K562 (cell line): ENCODE measurements around the gene ILK. TPM values are rescaled to one million over a fixed set of nuclear protein-coding genes. Genes with fewer than 3 reads are reported as not detected.
A peak's percentile ranks its signal among the peaks of the same experiment; 100 is the strongest.

Source experiments
- ATAC-seq: fragments of 200-7000 bp; cut with Tn5 transposase; 3 replicates; pipeline ENCODE4 v1.9.1; 2020; ENCODE audit warnings: moderate library complexity
- BruUV-seq: library from RNA; stranded (reverse); fragments of 400-500 nt; replicated peaks from 2 replicates; lab custom pipeline; 2021; lab: Mats Ljungman, UMichigan
- CTCF ChIA-PET: fragments of 300-600 bp; formaldehyde crosslinking; extraction: SDS; loops from one replicate; lab custom pipeline; 2021; ENCODE audit warnings: low intra/inter-chr PET ratio; lab: Yijun Ruan, JAX
- POLR2A ChIA-PET: fragments of 300-600, 350-650 bp; sonication (Branson Sonifier 250); formaldehyde crosslinking; extraction: SDS; loops from one replicate; lab custom pipeline; 2021; ENCODE audit warnings: antibody characterized with exemption, inconsistent platforms; lab: Yijun Ruan, JAX
- DNase-seq, 4 experiments: peaks; one replicate each; pipeline versions ENCODE4 v3.0.0 to v3.0.0-alpha.2; 2011 to 2018; ENCODE audit warnings: low spot score in 3 of 4, mixed read lengths in 3 of 4; ENCODE audit errors: extremely low read depth in 1 of 4
- FAIRE-seq: peaks from 2 replicates; lab custom pipeline; 2011; peaks lifted over from hg19 to GRCh38; lab: Jason Lieb, UNC
- H2AFZ ChIP-seq: 2 replicates; pipeline ENCODE4 v1.6.0; 2011; ENCODE audit warnings: low read depth, low read length, control low read depth, inconsistent platforms
- H3K27ac ChIP-seq: fragments of 200-600 bp; 3 replicates; pipeline ENCODE4 v1.8.0; 2011; ENCODE audit warnings: low read depth, mild to moderate bottlenecking, control low read depth, inconsistent platforms, low read length, moderate library complexity, mixed read lengths; ENCODE audit errors: extremely low read depth
- H3K27me3 ChIP-seq, 2 experiments: fragments of 300-600 bp in 1 of 2; 2 replicates in 1 of 2; 3 replicates in 1 of 2; pipeline versions ENCODE4 v1.6.0 to v1.8.0; 2011; ENCODE audit warnings: inconsistent platforms in 2 of 2, low read length in 2 of 2, mild to moderate bottlenecking in 1 of 2, mixed read lengths in 1 of 2, moderate library complexity in 1 of 2; ENCODE audit not compliant: control insufficient read depth in 2 of 2, insufficient read depth in 2 of 2
- H3K36me3 ChIP-seq: fragments of 300-600 bp; 3 replicates; pipeline ENCODE4 v1.8.0; 2011; ENCODE audit warnings: mild to moderate bottlenecking, low read length, inconsistent platforms; ENCODE audit not compliant: control insufficient read depth, insufficient read depth
- H3K4me1 ChIP-seq, 2 experiments: fragments of 200-600 bp in 1 of 2; replicated peaks in 1 of 2; 2 replicates in 1 of 2; 3 replicates in 1 of 2; pipeline versions ENCODE4 v1.5.1 to v1.8.0; 2011; ENCODE audit warnings: inconsistent platforms in 2 of 2, low read length in 2 of 2, mild to moderate bottlenecking in 1 of 2, mixed read lengths in 1 of 2, moderate library complexity in 1 of 2; ENCODE audit not compliant: control insufficient read depth in 2 of 2, insufficient read depth in 2 of 2
- H3K4me2 ChIP-seq: 2 replicates; pipeline ENCODE4 v1.6.1; 2011; ENCODE audit warnings: low read length, control low read depth, inconsistent platforms, mixed read lengths; ENCODE audit not compliant: insufficient read depth
- H3K4me3 ChIP-seq: fragments of 200-600 bp; sonication (generic), shearing (Covaris generic); 2 replicates; pipeline ENCODE4 v1.5.1; 2016; ENCODE audit warnings: control low read depth, inconsistent platforms
- H3K79me2 ChIP-seq: fragments of 200-600 bp; 3 replicates; pipeline ENCODE4 v1.8.0; 2011; ENCODE audit warnings: low read length, inconsistent platforms; ENCODE audit not compliant: control insufficient read depth, insufficient read depth
- H3K9ac ChIP-seq, 2 experiments: 2 replicates each; pipeline versions ENCODE4 v1.6.0 to v1.6.1; 2011; ENCODE audit warnings: low read depth in 2 of 2, low read length in 2 of 2, control low read depth in 1 of 2, inconsistent platforms in 1 of 2, mild to moderate bottlenecking in 1 of 2, mixed read lengths in 1 of 2; ENCODE audit not compliant: insufficient read depth in 1 of 2
- H3K9me1 ChIP-seq: one replicate; pipeline ENCODE4 v1.6.0; 2011; ENCODE audit warnings: inconsistent platforms, mild to moderate bottlenecking, low read length, moderate library complexity; ENCODE audit not compliant: control insufficient read depth, insufficient read depth
- H3K9me3 ChIP-seq: replicated peaks from 2 replicates; pipeline ENCODE4 v1.5.1; 2011; ENCODE audit warnings: low read depth, low read length, inconsistent platforms; ENCODE audit not compliant: control insufficient read depth, insufficient read depth
- H4K20me1 ChIP-seq: replicated peaks from 2 replicates; pipeline ENCODE4 v1.6.1; 2011; ENCODE audit warnings: low read length, inconsistent platforms, mixed read lengths; ENCODE audit not compliant: control insufficient read depth, insufficient read depth
- ARNT ChIP-seq, 2 experiments: fragments of 450-650 bp; IDR thresholded peaks; 2 replicates each; pipeline ENCODE4 v1.6.1; 2016; ENCODE audit warnings: mild to moderate bottlenecking in 1 of 2
- CHD4 ChIP-seq: fragments of 200-600 bp; sonication (generic); IDR thresholded peaks from 3 replicates; pipeline ENCODE4 v1.6.1; 2012; ENCODE audit warnings: low read depth, mild to moderate bottlenecking, mixed read lengths, low read length, inconsistent platforms; ENCODE audit not compliant: insufficient read depth, insufficient replicate concordance, poor library complexity, severe bottlenecking
- ETV6 ChIP-seq, 3 experiments: fragments of 150-350 bp in 1 of 3; sonication (generic) in 1 of 3; formaldehyde crosslinking in 1 of 3; IDR thresholded peaks; 2 replicates each; pipeline versions ENCODE4 v1.6.1 to v1.8.0; 2014 to 2022; ENCODE audit warnings: borderline replicate concordance in 2 of 3, low read depth in 2 of 3, antibody characterized with exemption in 1 of 3, low read length in 1 of 3, mild to moderate bottlenecking in 1 of 3, missing genetic modification reagents in 1 of 3
- HMGXB4 ChIP-seq: sonication (generic); formaldehyde crosslinking; IDR thresholded peaks from 2 replicates; pipeline ENCODE4 v1.8.1; 2023; ENCODE audit warnings: mild to moderate bottlenecking, missing genetic modification reagents
- HNRNPL ChIP-seq: fragments of 200-400 bp; formaldehyde crosslinking; IDR thresholded peaks from 2 replicates; pipeline ENCODE4 v1.6.1; 2017; ENCODE audit warnings: low read depth, mild to moderate bottlenecking, low read length
- HOXB6 ChIP-seq: fragments of 250-450 bp; sonication (Bioruptor Pico); IDR thresholded peaks from 2 replicates; pipeline ENCODE4 v1.5.1; 2022; ENCODE audit warnings: mild to moderate bottlenecking, borderline replicate concordance
- KDM2B ChIP-seq: fragments of 250-450 bp; sonication (Bioruptor Pico); IDR thresholded peaks from 2 replicates; pipeline ENCODE4 v1.8.0; 2021; ENCODE audit warnings: mild to moderate bottlenecking, moderate library complexity
- L3MBTL2 ChIP-seq: fragments of 450-650 bp; IDR thresholded peaks from 2 replicates; pipeline ENCODE4 v1.6.1; 2016; ENCODE audit warnings: mild to moderate bottlenecking, moderate library complexity
- NFIC ChIP-seq: fragments of 450-650 bp; IDR thresholded peaks from 2 replicates; pipeline ENCODE4 v1.6.1; 2017; ENCODE audit warnings: mild to moderate bottlenecking, inconsistent platforms
- SRSF7 ChIP-seq: fragments of 200-400 bp; formaldehyde crosslinking; optimal IDR thresholded peaks from 2 replicates; pipeline ENCODE3; 2017; ENCODE audit warnings: mild to moderate bottlenecking, low read depth, low read length
- TBL1XR1 ChIP-seq, 2 experiments: IDR thresholded peaks; 2 replicates each; pipeline ENCODE4 v1.6.1; 2012; ENCODE audit warnings: improper control_type of control experiment in 2 of 2, low read length in 2 of 2, mild to moderate bottlenecking in 1 of 2
- XRCC4 ChIP-seq: IDR thresholded peaks from one replicate; pipeline ENCODE4 v1.6.1; 2011; ENCODE audit not compliant: insufficient read depth, insufficient read length; ENCODE audit errors: extremely low read depth
- XRCC5 ChIP-seq: fragments of 200-400 bp; formaldehyde crosslinking; IDR thresholded peaks from 2 replicates; pipeline ENCODE4 v1.6.1; 2017; ENCODE audit warnings: low read depth, mild to moderate bottlenecking, low read length
- ZNF644 ChIP-seq: fragments of 200-800 bp; sonication (Bioruptor generic); IDR thresholded peaks from 2 replicates; pipeline ENCODE4 v1.6.1; 2016; ENCODE audit warnings: low read depth, missing genetic modification characterization, missing compliant biosample characterization
- ZNF696 ChIP-seq: fragments of 250-450 bp; sonication (Bioruptor Pico); conservative IDR thresholded peaks from 2 replicates; pipeline ENCODE4 v1.4.0; 2020; ENCODE audit warnings: mild to moderate bottlenecking, moderate library complexity
- WGBS: fragments of 100-300 bp; shearing (Covaris generic); methylation state at CpG from one replicate; pipeline ENCODE4 v1.1.6; 2016; ENCODE audit warnings: low coverage, mixed read lengths; ENCODE audit not compliant: insufficient coverage; ENCODE audit errors: missing lambda C conversion rate; 5-methylcytosine and 5-hydroxymethylcytosine counted together
- in situ Hi-C: fragments of 300-500 bp; cut with MboI; formaldehyde crosslinking; loops from 4 replicates; pipeline ENCODE4 v1.15.0; 2018; ENCODE audit warnings: inconsistent platforms, mixed read lengths
- intact Hi-C: fragments of 100-400 bp; cut with micrococcal nuclease; formaldehyde crosslinking; loops from 2 replicates; pipeline ENCODE4 v1.14.2; 2022
- polyA plus RNA-seq, 8 experiments: library from polyadenylated mRNA; depleted of rRNA in 4 of 8; stranded (reverse) in 5 of 8; unstranded in 3 of 8; fragments of >200 nt; fragmentation: Nextera tagmentation in 2 of 8; fragmentation: Illumina TruSeq in 1 of 8; extraction: Ambion mirVana in 2 of 8; extraction: Trizol in 1 of 8; gene quantifications; 2 replicates each; pipeline versions ENCODE4 v1.2.1 to v1.2.3, GENCODE V29; 2011 to 2014; ENCODE audit warnings: inconsistent platforms in 1 of 8, missing spikeins in 1 of 8
- total RNA-seq, 7 experiments: library from RNA; depleted of rRNA in 6 of 7; stranded (reverse); fragments of >200 nt in 6 of 7; fragmentation: Illumina TruSeq in 2 of 7; extraction: Trizol in 2 of 7; gene quantifications; 2 replicates each; pipeline versions ENCODE4 v1.2.1 to v1.2.3, GENCODE V29; 2011 to 2021; ENCODE audit warnings: low replicate concordance in 1 of 7
- TF ChIP-seq, protein P1 (sequence below): sonication (generic); formaldehyde crosslinking; IDR thresholded peaks from 2 replicates; pipeline ENCODE4 v1.8.1; 2023; ENCODE audit warnings: mild to moderate bottlenecking, missing genetic modification reagents

ILK gene
- total and polyA plus RNA-seq, 9 of the 15 experiments (the other 6 are each of a cell fraction or from before 2014, with no cell fraction given) = 43.3 to 95.9 (median 58.9) TPM

GRCh38 chr11:6633422-6634408 is 30.1 kb downstream of the ILK start (continued):
- TF ChIP-seq ARNT (IDR thresholded peaks at IDR 0.05) (no peak), TBL1XR1 (IDR thresholded peaks at IDR 0.05; ENCODE audit: low read length in 2 of 2) (no peak), HNRNPL (no peak), CHD4 (no peak), ZNF696 (CRISPR knock-in tag) (no peak)
- TF ChIP-seq, protein P1, sequence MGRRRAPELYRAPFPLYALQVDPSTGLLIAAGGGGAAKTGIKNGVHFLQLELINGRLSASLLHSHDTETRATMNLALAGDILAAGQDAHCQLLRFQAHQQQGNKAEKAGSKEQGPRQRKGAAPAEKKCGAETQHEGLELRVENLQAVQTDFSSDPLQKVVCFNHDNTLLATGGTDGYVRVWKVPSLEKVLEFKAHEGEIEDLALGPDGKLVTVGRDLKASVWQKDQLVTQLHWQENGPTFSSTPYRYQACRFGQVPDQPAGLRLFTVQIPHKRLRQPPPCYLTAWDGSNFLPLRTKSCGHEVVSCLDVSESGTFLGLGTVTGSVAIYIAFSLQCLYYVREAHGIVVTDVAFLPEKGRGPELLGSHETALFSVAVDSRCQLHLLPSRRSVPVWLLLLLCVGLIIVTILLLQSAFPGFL (CRISPR knock-in tag) = no peak

GRCh38 chr11:6634534-6634933 is 31.0 kb downstream of the ILK start:
- CTCF ChIA-PET = interaction anchor here (0.6 kb wide), 1 partner anchor 105 kb away, joined by 3 read pairs; no protein-coding TSS in a partner anchor
- intact Hi-C loops = loop anchor here (10.0 kb wide), 1 partner anchor 260 kb away; no protein-coding TSS in a partner anchor
- no peak for TF ChIP-seq KDM2B (CRISPR knock-in tag)
- TF ChIP-seq HOXB6 (CRISPR knock-in tag) = no peak
- TF ChIP-seq NFIC = no peak
- no peak for TF ChIP-seq ETV6 (IDR thresholded peaks at IDR 0.05; ENCODE audit: borderline replicate concordance in 1 of 2, low read depth in 2 of 2, low read length in 1 of 2)
- no peak for TF ChIP-seq ETV6 (CRISPR knock-in tag; IDR thresholded peaks at IDR 0.05; ENCODE audit: borderline replicate concordance)
- TF ChIP-seq L3MBTL2 = no peak
- no peak for TF ChIP-seq SRSF7
- no peak for TF ChIP-seq HMGXB4 (CRISPR knock-in tag)
- TF ChIP-seq XRCC4 = no peak
- TF ChIP-seq ZNF644 (tag) = no peak
- no peak for TF ChIP-seq TBL1XR1 (IDR thresholded peaks at IDR 0.05; ENCODE audit: low read length in 2 of 2)
- no peak for TF ChIP-seq XRCC5

More at GRCh38 chr11:6634534-6634933, 31.0 kb downstream of the ILK start:
- Histone ChIP-seq H3K4me2 (no peak overlapping the region), H3K9me1 (no peaks in the 10 kb centered on the region), H4K20me1 (no peaks in the 10 kb centered on the region), H3K4me1 (peaks cover 27 to 28% of the 10 kb centered on the region in 2 experiments), H3K27ac (no peak overlapping the region), H3K27me3 (no peaks in the 10 kb centered on the region), H3K9ac (no peak overlapping the region), H2AFZ (no peak overlapping the region), H3K36me3 (no peaks in the 10 kb centered on the region), H3K9me3 (no peaks in the 10 kb centered on the region), H3K79me2 (no peaks in the 10 kb centered on the region), H3K4me3 (no peak overlapping the region)
- FAIRE-seq (peak; percentile 19), DNase-seq (no peak), ATAC-seq (no peak)
- POLR2A ChIA-PET = interaction anchor here (0.9 kb wide), 1 partner anchor 42 kb away, joined by 3 read pairs; no protein-coding TSS in a partner anchor
- no TSS peak for BruUV-seq
- 7% methylated on average over 1 of the region's 1 CpG for WGBS
- in situ Hi-C loops = no loop called here
